Fibroblast of lung (primary cell): ENCODE data around the gene LOXHD1.

Source experiments
- EZH2 ChIP-seq: IDR thresholded peaks from 2 replicates; pipeline ENCODE4 v1.5.1; 2012; ENCODE audit warnings: low read length, control low read depth, mild to moderate bottlenecking; ENCODE audit errors: missing control alignments
- TF ChIP-seq, protein P1 (sequence below), 2 donors: IDR thresholded peaks in 1 of 2; conservative IDR thresholded peaks in 1 of 2; 1 replicate in 1 of 2; 2 replicates in 1 of 2; pipeline ENCODE4 v1.5.1; 2011 to 2012; ENCODE audit warnings: low read length in 2 of 2, control low read depth in 1 of 2, inconsistent platforms in 1 of 2, low read depth in 1 of 2, mild to moderate bottlenecking in 1 of 2

DNA sequence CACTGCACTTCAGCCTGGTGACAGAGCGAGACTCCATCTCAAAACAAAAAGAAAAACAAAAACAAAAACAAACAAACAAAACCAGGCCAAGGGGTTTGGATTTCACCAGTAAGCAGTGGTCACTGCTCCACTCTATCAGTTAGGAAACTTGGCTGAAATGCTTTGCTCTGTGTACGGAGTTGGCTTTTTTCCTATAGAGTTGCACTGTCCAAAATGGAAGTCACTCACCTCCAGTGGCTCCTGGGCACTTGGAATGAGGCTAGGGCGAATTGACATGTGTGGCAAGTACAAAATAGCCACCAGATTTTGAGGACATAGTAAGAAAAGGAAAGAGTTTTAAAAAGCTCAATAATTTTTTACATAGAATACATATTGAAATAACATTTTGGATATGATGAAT, 228.7 kb downstream of the LOXHD1 start:
- TF ChIP-seq, protein P1, sequence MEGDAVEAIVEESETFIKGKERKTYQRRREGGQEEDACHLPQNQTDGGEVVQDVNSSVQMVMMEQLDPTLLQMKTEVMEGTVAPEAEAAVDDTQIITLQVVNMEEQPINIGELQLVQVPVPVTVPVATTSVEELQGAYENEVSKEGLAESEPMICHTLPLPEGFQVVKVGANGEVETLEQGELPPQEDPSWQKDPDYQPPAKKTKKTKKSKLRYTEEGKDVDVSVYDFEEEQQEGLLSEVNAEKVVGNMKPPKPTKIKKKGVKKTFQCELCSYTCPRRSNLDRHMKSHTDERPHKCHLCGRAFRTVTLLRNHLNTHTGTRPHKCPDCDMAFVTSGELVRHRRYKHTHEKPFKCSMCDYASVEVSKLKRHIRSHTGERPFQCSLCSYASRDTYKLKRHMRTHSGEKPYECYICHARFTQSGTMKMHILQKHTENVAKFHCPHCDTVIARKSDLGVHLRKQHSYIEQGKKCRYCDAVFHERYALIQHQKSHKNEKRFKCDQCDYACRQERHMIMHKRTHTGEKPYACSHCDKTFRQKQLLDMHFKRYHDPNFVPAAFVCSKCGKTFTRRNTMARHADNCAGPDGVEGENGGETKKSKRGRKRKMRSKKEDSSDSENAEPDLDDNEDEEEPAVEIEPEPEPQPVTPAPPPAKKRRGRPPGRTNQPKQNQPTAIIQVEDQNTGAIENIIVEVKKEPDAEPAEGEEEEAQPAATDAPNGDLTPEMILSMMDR (conservative IDR thresholded peaks at IDR 0.05 in 1 of 2, IDR thresholded peaks at IDR 0.05 in 1 of 2; ENCODE audit: low read depth in 1 of 2, low read length in 2 of 2), result no peak
- TF ChIP-seq EZH2, result no peak
